ENCODE measurements around the gene SLC25A11.

Gene SLC25A11

GRCh38 chr17:4947411-4948165 is 7.7 kb upstream of the SLC25A11 start:
- H3K4me3 ChIP-seq = peak overlapping the region; percentile 99
- TF ChIP-seq CTCF (IDR thresholded peaks at IDR 0.05) = no peak
- peak overlapping the region; percentile 90 to 99 for H3K27ac ChIP-seq
- DNase-seq (ENCODE audit: low spot score) = no peak

GRCh38 chr17:4947010-4947410 is 7.2 kb upstream of the SLC25A11 start:
- no peak for DNase-seq (ENCODE audit: low spot score)
- no peak for TF ChIP-seq CTCF (IDR thresholded peaks at IDR 0.05)
- Histone ChIP-seq H3K27ac (peak overlapping the region; percentile 90 to 99), H3K4me3 (peak overlapping the region; percentile 99)

- Histone ChIP-seq H3K4me3 (peak overlapping the region; percentile 99), H3K27ac (peak overlapping the region; percentile 90 to 99)
- no peak for TF ChIP-seq CTCF (IDR thresholded peaks at IDR 0.05)
- DNase-seq (ENCODE audit: low spot score) = no peak
Measured at GRCh38 chr17:4946312-4946976, 6.6 kb upstream of the SLC25A11 start.

GRCh38 chr17:4945944-4946280 is 6.1 kb upstream of the SLC25A11 start:
- TF ChIP-seq CTCF (IDR thresholded peaks at IDR 0.05) = no peak
- DNase-seq (ENCODE audit: low spot score) = no peak
- Histone ChIP-seq H3K4me3 (peak overlapping the region; percentile 99), H3K27ac (peak overlapping the region; percentile 90 to 99)

GRCh38 chr17:4945176-4945943 is 5.5 kb upstream of the SLC25A11 start:
- H3K27ac ChIP-seq = peak overlapping the region; percentile 90 to 99
- DNase-seq (ENCODE audit: low spot score) = peak; percentile 86
- peak overlapping the region; percentile 99 for H3K4me3 ChIP-seq
- TF ChIP-seq CTCF (IDR thresholded peaks at IDR 0.05) = no peak

GRCh38 chr17:4944554-4945175 is 4.8 kb upstream of the SLC25A11 start:
- no peak for TF ChIP-seq CTCF (IDR thresholded peaks at IDR 0.05)
- Histone ChIP-seq H3K4me3 (peak overlapping the region; percentile 99), H3K27ac (peak overlapping the region; percentile 90 to 99)
- no peak for DNase-seq (ENCODE audit: low spot score)
